Retina (tissue), 1 donor: ENCODE measurements around the gene PTGDS.

ENCODE experiments used
- DNase-seq: peaks from one replicate; pipeline ENCODE4 v3.0.0-alpha.2; 2016

The PTGDS gene

DNA sequence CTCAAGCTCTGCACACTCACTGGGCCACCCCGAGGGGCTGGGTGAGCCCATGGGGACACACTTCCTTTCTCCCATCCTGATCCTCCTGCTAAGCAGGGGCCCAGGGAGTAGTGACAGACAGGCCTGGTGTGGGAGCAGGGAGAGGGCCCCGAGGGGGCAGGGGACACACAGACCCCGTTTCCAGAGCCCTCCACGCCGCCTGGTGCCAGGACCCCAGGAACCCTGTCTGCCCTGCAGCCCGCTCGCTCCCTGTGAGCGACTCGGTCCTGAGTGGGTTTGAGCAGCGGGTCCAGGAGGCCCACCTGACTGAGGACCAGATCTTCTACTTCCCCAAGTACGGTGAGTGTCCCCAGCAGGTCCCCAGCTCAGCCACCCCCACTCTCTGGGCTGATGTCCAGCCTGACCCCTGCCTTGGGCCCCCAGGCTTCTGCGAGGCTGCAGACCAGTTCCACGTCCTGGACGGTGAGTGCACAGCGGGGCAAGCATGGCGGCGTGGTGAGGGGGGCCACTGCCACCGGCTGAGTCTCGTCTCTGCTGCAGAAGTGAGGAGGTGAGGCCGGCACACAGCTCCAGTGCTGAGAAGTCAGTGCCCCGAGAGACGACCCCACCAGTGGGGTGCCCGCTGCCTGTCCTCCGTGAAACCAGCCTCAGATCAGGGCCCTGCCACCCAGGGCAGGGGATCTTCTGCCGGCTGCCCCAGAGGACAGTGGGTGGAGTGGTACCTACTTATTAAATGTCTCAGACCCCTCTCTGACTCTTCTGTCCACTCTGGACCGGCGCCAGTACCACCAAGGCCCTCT, 30.9 kb upstream of the PTGDS start:
- DNase-seq, result no peak

DNA sequence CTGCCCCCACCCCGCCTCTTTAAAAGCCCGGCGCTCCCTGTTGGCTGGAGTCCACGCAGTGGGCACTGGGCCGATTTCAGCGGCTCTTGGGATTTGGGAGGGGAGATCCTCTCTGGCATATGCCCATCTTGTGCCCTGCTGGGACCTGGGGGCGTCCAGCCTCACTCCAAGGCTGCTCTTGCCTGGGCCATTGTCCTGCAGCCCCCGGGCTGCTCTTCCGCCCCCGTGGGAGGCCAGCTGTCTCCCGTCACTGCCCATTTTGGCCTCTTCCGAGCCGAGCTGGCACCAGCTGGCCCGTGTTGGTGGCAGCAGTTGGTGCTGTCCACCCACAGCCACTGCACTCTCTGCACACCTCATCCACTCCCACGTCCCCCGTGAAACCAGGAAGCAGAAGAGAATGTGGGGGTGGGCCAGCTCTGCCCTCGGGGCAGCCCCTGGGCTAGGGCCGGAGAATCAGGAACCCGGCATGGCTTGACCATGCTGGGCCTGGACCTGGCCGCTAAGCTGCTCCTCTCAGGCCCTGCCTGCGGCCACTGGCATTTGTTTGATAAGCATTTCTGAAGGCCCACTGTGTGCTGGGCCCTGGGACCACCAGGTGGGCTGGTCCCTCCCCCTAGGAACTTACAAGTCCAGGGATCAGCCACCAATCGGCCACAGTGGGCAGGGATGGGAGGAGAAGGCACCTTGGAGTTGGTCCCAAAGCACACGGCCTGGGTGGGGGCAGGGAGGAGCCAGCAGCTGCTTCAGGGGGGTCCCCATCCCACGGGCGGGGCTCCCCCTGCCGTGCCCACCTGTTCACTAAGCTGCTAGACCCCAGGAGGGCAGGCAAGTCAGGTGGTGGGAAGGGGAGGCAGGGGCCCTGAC, 30.0 kb upstream of the PTGDS start:
- no peak for DNase-seq

DNA sequence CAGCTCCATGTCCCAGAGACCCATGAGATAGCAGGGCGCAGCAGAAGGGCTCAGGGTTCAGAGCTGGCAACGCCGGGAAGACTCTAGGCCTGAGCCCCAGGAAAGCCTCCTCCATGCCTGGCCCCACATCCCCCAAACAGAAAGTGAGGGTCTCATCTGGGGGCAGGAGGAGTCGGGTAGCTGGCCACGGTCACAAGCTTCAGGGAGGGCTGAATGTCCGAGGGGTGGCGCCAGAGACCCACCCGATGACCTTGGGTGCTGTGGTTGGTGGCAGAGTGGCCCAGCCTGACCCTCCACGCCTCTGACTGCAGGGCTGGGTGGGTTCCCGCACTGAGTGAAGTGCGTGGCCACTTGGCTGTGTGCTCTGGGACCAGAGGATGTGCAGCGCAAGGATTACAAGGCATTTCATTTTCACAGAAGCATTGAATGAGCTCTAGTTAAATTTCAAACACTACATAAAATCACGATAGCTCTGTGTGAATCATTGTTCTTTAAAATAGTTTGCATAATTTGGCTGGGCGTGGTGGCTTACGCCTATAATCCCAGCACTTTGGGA, 29.3 kb upstream of the PTGDS start:
- DNase-seq, result peak; percentile 71

DNA sequence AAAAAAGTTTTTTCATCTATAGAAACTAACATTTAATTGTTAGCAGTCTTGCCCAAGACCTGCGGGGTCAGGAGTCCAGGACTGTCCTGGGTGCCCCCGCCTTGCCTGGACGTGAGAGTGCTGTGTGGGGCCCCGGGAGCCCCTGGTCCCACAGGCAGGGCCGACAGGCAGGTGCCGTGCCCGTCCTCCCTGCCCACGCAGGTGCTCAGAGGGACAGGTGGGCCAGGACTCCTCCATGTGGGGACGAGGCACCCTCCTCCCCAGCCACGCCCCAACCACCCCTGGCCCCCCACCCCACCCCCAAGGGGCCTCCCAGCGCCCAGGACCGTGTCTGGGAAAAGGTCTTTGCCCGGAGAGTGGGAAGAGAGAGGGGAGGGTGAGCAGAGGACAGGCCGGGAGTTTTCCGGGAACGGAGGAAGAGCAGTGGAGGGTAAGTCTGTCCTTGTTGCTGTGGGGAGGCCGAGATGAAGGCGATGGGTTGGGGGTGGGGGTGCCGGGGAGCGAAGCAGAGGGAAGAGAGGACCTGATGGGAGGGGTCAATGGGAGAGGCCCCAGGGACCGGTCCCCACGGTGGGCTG, 28.0 kb upstream of the PTGDS start:
- no peak for DNase-seq

DNA sequence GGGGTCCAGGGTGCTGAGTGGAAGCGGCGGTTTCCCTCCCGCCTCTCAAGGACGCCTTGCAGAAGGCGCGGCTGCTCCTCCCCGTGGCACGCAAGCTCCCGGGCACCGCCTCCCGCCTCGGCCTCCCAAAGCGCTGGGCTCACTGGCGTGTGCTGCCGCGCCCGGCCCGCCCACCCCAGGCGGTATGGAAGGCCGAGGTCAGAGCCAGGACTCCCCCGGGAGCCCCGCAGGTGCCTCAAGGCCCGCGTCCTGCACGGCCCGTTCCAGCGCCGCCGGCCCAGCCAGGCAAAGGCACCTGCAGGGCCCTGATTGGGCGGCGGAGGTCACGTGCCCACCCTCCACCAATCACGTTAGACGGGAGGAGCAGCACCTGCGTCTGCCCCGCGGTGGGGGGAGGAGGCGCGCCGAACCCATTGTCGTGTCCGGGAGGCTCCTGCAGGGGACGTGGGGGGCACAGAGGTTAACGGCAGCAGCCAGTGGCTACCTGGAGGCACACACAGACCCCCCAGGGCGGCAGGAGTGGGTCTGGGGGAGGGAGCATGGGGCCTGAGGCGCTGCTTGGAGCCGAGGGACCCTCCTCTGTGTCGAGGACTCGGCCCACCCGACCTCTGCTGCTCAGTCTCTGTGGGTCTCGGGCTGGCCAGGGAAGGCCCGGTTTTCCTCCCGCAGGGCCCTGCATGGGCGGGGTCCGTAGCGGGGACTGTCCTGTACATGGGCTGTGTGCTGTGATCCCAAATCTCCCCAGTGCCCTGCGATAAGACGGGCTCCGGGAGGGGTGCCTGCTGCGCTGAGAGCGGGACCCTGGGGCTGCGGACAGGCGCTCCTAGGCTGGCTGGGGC, 27.3 kb upstream of the PTGDS start:
- peak; percentile 96 for DNase-seq

DNA sequence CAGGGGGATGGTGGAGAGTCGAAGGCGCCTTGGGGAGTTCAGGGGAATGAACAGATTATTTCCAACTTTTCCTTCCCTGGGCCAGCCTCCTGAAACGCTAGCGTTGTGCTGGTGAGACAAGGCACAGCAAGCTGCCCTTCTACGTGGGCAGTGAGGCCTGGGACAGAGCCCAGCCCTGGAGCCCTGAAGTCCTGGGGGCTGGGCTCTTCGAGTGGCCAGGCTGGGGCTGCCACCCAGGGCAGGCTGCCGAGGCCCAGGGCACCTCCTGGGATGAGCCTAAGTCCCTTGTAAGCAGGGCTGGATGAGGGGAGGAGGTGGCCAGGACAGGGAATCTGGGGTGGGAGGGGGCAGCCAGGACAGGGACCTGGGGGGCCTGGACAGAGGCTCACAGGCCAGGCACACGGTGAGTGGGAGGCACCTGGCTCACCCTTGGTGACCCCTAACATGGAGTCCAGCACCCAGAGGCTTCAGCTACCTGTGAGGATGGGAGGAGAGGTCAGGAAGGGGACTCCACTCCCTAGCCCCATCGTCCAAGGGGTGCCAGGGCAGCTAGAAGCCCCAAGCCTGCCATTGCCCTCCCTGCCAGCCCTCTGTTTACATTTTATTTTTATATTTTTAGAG, 26.5 kb upstream of the PTGDS start:
- no peak for DNase-seq

DNA sequence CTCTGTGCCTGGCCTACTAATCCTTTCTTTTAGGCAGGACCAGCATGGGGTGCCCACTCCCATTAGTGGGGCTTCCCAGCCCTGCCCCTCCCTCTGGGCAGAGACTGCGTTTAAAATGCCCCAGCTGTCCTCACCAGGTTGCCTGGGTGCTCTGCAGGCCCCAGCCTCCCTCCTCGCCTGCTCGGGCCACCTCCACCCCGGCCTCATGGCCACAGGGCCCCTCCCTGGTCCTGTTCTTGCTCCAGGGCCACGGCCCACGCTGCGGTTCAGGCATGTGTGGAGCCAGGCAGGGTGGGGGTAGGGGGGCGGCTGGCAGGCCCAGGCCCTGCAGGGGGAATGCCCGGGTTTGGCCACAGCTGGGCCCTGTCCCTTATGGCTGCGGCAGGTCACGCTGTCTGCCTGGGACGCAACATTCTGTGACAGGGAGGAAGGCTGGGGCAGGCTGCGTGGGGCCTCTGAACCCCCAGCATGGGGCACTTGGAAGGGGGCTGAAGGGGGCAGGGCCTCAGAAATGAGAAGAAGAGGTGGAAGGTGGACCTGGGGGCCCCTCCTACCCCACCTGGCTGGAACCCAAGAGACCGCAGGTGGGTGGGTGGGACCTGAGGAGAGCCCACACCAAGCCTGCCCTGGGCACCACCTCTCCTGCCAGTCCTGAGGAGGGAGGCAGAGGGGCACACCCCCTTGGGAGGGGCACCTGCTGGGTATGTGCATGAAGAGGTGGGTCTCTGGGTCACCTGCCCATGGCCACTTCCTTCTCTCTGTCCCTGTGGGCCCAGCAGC, 25.6 kb upstream of the PTGDS start, which contains the start of gene LCN12:
TSS of gene LCN12 (plus strand) at position 733 of the 780 bp plus-strand sequence. CDS start 55 bp downstream, outside the sequence.
- no peak for DNase-seq

DNA sequence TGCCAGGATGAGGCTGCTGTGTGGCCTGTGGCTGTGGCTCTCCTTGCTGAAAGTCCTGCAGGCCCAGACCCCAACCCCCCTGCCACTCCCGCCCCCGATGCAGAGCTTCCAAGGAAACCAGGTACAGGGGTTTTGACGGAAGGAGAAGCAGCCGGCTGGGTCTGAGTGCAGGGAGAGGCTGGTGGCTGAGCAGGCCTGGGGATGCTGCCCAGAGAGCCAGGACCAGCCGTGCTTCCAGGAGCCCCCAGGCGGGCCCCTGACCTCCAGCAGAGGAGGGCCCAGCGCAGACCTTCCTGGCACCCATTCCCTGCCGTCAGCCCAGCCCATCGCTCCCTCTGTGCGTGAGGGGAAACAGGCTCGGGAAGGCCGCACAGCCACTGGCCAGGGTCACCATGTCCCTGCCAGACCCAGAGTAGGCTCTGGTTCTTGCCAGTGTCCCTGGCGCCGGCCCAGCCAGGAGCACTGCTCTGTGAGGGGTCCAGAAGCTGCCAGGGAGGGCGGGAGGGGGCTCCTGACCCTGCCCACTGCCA, 24.9 kb upstream of the PTGDS start:
- no peak for DNase-seq

DNA sequence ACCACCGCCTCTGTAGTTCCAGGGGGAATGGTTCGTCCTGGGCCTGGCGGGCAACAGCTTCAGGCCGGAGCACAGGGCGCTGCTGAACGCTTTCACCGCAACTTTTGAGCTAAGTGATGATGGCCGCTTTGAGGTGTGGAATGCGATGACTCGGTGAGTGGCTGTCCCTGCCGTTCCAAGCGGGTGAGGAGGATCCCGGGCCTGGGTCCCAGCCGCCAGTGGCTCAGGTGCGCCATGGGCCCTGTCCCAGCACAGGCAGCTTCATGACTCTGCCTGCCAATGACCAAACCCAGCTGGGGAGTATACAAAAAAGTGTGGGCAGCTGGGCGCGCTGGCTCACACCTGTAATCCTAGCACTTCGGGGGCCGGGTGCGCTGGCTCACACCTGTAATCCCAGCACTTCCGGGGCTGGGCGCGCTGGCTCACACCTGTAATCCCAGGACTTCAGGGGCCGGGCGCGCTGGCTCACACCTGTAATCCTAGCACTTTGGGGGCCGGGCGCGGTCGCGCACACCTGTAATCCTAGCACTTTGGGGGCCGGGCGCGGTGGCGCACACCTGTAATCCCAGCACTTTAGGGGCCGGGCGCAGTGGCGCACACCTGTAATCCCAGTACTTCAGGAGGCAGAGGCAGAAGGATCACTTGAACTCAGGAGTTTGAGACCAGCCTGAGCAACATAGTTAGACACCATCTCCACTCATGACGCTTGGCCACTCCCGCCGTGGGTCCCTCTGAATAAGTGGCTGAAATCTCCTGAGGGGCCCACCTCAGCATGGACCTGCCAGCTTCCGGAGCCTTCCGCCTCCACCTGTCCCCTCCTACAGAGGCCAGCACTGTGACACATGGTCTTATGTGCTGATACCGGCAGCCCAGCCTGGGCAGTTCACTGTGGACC, 24.2 kb upstream of the PTGDS start:
- DNase-seq, result no peak

DNA sequence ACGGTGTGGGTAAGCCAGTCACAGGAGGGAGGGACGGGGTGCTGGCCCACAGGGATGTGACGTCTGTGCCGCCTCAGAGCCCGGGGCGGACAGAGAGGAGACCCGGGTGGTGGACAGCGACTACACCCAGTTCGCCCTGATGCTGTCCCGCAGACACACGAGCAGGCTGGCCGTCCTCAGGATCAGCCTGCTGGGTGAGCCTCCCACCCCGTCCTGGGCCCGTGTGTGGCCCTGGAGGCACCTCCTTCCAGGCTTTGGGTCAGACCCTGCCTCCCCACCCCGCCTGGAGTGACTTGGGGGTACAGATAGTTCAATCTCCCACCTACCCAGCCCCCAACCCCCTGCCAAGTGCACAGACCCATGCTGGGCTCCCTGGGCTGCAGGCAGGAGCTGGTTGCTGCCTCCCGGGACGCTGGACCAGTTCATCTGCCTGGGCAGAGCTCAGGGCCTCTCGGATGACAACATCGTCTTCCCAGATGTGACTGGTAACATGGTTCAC, 23.5 kb upstream of the PTGDS start:
- no peak for DNase-seq

DNA sequence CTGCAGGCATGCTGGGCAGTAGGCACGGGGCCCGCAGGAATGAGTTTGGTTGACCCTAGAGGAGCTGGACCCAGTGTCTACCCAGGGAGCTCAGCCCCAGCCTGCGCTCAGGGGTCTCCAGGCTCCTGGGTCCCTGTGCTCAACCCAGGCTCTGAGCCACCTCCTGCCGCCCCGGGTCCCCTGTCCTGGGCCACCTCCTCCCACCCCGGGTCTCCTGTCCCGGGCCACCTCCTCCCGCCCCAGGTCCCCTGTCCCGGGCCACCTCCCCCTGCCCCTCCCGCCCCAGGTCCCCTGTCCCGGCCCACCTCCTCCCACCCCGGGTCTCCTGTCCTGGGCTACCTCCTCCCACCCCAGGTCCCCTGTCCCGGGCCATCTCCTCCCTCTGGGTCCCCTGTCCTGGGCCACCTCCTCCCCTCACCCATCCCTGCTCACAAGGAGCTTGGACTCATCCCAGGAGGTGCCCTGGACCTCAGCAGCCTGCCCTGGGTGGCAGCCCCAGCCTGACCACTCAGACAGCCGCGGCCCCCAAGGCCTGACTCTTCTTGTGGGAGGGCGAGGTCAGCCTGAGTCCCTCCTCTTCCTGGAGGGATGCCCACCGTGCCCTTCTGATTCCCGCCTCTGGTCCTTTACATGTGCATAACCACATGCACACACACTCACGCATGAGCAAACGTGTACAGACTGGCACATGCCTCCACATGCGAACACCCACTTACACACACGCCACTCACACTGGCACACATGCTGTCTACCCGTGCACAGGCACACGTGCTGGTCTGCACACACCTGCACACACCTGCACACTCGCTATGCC, 22.8 kb upstream of the PTGDS start:
- no peak for DNase-seq

DNA sequence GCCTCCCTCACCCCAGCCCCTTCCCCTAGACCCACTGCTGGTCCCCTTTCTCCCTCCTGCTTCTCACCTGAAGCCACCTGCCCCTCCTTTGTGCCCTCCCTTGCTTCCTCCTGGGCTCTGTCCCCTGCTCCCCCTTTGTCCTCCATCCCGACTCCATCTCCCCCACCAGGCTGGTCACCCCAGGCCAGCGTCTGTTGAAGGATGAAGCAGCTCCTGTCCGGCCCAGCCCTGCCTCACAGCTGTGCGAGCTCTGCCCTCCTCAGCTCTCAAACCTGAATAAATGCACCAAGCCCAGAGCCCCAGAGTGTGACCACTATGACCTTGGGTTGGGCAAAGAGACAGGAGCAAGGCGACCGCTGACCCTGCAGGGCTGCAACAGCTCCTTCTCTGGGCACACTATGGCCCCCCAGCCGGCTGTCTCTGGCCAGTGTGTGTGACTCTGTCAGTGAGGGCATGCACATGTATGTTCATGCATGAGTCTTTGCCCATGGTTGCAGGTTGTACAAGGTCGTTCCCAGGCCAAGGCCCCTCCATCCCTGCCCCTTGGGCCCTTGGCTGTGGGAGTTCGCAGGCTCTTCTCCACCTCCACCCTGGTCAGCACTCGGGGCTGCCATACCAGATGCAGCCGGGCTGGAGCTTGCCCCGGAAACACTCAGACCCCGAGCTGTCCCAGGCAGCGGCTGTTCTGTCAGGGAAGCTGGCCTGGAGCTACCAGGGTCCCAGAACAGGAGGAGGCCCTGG, 21.9 kb upstream of the PTGDS start:
- no peak for DNase-seq

DNA sequence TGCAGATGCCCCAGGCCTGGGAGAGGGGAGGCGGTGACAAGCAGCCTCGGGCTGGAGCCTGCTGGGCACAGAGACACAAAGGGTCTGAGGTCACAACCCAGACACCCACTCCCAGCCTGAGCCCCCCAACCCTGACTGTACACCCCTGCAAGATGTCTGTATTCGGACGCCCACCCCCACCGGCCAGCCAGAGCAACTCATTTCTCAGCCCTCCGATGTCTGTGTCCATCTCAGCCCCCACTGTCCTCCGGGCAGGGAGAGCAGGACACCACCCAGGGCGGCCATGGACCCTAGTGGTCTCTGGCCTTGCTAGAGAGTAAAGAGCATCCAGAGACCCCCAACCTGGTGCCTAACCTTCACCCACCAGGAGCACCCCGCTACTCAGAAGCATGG, 21.4 kb upstream of the PTGDS start:
- DNase-seq, result no peak

DNA sequence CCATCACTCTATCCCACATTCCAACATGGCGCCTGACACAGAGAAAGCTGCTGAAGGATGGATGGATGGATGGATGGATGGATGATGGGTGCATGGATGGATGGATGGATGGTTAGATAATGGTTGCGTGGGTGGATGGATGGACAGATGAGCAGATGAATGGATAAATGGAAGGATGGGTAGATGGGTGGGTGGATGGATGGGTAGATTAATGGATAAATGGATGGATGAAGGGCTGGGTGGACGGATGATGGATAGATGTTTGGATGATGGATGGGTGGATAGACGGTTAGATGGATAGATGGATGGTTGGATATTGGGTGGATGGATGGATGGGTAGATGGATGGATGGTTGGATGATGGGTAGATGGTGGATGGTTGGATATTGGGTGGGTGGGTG, 20.7 kb upstream of the PTGDS start:
- no peak for DNase-seq

DNA sequence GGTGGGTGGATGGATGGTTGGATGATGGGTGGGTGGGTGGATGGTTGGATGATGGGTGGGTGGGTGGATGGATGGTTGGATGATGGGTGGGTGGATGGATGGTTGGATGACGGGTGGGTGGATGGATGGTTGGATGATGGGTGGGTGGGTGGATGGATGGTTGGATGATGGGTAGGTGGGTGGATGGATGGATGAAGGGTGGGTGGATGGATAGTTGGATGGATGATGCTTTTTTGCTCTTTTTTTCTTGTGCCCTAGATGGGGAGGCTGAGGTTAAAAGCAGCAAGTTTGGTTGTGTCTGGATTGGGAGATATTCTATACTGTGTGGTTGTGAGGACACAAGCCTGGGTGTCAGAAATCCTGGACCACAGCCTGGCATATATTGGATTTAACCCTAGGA, 19.8 kb upstream of the PTGDS start:
- DNase-seq, result no peak

DNA sequence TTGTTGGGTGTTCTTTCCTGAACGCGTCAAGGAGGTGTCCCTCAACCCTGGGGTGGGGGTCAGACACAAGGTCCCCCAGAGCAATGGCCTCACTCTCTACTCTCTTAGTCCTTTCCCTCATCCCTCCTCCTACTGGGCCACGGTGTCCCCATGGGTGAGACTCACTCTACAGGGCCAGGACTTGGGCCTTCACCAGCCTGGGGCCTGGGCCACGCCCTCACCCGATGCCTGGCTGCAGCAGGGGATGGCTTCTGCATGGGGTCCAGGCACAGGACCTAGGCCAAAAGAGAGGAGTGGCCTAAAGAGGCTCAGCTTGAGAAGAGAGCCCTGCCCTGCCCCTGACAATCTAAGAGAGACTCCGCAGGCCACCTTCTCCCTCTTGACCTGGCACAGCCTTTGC, 19.4 kb upstream of the PTGDS start:
- no peak for DNase-seq

DNA sequence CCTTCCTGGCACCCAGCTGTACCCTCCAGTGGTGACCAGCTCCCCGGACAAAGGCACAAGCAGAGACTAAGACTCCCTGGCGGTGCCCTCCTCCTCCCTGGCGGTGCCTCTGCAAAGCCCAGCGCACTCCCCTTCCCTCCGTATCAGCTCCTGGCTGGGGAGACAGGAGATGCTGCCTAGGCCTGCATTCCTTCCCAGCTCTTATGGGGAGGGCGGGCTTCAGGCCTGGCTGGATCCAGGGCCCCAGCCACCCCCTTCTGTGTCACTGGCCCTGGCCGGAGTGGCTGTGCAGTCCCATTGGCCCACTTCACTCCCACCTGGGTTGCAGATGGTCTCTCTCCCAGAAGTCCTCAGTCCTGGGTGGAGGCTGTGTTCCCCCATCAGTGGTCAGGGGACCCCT, 18.8 kb upstream of the PTGDS start:
- DNase-seq, result no peak
